SH-SY5Y (cell line): ENCODE measurements around the gene PYGB.

ENCODE experiments used
- GATA2 ChIP-seq: IDR thresholded peaks from 2 replicates; pipeline ENCODE4 v1.6.1; 2011; ENCODE audit warnings: mild to moderate bottlenecking, low read depth, low read length
- GATA3 ChIP-seq: IDR thresholded peaks from 2 replicates; pipeline ENCODE4 v1.6.1; 2011; ENCODE audit warnings: low read depth, mild to moderate bottlenecking, low read length, moderate library complexity

GRCh38 chr20:25229486-25230165, 18.3 kb upstream of the PYGB start:
- TF ChIP-seq GATA3: no peak
- TF ChIP-seq GATA2: no peak
